Hypothalamus (tissue), 51 donors: ENCODE data around the gene KRT32.

Experiments used
- DNase-seq, 51 donors: peaks; one replicate each; lab custom pipeline; 2025; lab: John Stamatoyannopoulos, UW

KRT32 gene

DNA sequence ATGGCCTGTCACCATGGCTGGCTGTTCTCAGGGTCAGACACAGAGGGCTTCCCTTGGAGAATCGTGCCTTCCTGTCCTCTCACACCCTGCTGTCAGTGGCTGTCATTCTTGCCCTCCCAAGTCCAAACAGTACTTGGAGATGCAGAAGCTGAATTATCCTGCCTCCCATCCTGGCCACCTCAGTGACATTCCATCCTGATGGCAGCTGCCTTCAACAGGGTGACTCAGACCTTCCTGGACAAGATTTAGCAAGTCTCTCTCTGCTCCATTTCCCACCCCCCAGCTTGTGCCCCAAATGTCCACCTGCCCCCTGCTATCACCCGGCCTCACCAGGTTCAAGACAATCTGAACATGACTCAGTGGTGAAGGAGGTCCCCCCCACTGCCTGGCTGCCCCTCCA is 27.3 kb upstream of the KRT32 start:
- no peak for DNase-seq

GRCh38 chr17:41492771-41493170 is 25.6 kb upstream of the KRT32 start:
- DNase-seq = no peak

GRCh38 chr17:41492351-41492750 is 25.2 kb upstream of the KRT32 start:
- DNase-seq = peak in 1 of 51 donors; percentile 8

DNA sequence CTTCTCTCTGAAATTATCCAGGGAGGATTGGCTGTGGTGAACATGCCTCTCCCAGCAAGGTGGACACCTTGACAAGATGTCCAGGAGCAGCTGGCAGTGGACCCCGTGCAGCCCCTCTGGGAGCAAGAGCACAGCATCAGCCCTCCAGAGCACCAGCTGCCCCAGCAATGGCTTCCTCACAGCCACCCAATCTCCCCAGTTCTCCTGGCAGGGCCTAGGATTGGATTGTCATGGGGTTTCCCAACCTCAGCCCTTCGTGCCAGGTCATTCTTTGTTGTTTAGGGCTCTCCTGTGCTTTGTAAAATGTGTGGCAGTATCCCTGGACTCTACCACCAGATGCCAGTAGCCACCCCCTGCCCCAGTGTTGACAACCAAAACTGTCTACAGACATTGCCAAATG is 24.3 kb upstream of the KRT32 start:
- no peak for DNase-seq

DNA sequence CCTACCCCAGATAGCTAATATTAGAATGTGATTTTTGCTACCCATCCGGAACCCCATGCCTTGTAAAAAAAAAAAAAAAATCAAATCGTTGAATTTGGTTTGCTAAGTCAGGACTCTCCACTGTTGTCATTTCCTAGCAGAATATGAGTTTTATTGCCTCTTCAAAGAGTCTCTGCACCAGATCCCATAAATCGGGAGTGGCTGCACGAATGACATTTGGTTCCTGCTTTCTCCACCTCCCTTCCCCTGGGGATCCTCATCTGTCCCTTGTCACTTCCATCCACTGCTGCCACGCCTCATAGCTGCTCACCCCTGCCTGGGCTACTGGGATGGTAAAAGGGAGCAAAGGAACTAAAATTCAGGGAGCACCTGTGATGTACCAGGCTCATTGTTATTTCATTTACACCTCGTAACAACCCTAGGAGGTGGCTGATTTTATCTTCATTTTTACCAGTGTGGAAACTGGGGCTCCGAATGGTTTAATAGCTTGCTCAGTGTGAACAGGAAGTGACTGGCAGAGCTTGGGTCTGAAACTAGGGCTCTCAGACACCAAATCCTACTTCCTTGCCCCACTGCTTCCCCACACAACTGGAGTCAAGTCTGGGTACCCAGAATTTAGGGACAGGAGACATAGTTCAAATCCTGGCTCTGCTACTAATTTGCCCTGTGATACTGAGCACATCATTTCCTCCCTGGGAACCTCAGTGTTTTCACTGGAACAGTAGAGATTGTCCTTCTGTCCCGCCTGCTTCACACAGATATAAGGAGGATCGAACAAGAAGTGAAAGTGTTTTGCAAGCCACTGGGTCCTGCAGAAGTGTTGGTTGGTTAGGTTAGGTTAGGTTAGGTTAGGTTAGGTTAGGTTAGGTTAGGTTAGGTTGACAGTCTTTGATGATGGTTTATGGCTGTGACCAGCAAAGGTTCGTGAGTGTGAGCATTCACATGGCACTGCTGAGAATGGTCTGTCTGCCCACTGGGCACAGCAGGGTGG is 23.1 kb upstream of the KRT32 start:
- DNase-seq = no peak

DNA sequence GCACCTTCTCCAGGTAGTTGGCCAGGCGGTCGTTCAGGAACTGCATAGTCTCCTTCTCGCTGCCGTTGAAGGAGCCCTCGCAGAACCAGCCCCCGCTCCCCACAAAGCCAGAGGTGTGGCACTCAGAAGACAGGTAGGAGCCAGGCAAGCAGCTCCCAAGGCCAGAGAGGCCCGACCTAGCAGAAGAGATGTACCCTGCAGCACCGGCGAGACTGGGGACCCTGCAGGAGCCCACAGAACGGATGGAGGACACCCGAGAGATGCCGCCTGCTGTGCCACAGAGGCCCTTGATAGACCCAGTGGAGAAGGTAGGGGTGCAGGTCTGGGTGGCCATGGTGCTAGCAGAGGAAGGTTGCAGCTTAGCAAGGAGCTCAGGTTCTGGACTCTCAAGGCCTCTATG is 22.3 kb upstream of the KRT32 start, which contains the start of gene KRT36:
TSS of gene KRT36 (minus strand) at position 380 of the 400 bp plus-strand sequence. CDS start at position 334, 46 bp downstream.
- DNase-seq = no peak

DNA sequence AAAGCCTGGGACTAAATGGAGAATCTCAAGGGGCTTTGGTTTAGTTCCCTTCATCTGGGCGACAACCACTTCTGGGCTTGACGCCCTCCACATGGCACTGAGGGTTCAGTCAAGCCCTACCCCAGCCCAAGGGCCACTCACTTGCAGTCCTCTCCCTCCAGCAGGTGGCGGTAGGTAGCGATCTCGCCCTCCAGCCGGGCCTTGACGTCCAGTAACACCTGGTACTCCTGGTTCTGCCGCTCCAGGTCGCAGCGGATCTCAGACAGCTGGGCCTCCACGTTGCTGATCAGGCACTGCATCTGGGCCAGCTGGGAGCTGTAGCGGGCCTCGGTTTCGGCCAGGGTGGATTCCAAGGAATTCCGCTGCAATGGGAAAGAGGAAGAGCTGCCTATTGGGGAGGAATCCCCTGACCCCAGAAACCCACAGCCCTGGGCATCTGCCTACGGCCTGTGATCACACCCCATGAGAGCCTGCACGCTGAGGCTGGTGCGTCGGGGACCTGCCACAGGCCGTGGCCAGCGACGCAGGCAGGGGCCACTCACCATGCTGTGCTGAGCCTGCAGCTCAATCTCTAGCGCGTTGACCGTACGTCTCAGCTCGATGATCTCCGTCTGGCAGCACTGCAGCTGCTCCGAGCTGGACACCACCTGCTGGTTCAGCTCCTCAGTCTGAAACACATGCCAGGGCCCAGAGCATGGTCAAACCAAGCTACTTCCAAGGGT is 19.8 kb upstream of the KRT32 start:
- DNase-seq = no peak

DNA sequence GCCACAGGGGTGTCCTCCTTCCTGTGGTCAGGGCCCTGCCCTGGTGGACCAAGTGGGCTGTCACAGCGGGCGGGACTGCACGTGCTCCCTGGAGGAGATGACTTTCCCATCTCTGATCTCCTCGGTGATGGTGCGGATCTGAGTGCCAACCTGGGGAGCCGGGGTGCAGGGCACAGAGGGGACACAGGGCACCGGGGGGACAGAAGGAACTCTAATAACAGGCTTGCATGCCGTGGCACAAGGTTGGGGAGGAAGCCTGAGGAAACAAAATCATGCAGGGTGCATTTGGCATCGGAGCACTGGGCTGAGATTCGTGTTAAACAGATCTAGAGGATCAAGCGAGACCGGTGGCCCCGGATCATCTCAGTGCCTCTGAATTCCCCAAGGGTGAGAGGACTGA is 19.1 kb upstream of the KRT32 start:
- no peak for DNase-seq

DNA sequence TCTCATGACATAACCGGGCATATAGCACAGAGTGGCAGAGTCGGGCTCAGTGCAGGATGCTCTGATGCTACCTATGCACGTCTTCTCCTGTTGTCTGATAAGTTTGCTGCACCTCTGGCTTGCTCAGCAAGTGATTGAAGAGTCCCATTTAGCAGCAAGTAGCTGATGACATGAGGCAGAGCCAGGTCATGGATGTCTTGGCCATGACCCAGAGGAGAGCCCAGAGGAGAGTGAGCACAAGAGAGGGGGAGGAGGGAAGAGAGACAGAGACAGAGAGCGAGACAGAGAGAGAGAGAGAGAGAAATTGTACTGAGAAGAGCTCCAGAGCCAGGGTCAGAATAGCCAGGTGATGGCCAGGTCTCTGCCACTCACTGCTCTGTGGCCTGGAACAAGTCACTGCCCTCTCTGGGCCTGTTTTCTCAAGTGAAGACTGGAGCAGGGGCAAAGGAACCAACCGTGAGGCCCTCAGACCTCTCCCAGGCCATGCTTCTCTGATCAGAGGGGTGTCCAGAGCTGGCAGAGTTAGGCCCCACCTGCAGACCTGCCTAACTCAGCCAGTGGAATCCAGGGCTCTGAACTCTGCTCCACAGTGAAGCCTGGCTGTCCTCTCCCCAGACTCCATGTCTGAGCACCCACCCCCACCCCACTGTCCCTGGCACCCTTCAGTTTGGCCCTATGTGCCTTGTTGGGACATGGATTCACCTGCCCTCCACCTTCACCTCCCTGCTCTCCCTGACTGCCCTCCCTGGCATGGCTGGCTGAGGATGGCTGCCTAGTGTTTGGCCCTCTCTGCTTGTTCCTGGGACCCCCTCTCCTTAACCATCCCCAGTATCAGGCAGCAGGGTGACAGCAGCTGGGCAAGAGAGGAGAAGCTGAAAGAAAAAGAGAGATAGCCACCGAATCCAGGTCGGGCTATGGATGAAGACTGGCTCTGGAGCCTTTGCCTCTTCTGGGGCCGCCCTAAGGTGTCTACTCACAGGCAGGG is 18.0 kb upstream of the KRT32 start:
- DNase-seq = no peak

GRCh38 chr17:41483991-41484826 is 17.0 kb upstream of the KRT32 start:
- no peak for DNase-seq

- no peak for DNase-seq
Measured at GRCh38 chr17:41483531-41483930, 16.3 kb upstream of the KRT32 start.

DNA sequence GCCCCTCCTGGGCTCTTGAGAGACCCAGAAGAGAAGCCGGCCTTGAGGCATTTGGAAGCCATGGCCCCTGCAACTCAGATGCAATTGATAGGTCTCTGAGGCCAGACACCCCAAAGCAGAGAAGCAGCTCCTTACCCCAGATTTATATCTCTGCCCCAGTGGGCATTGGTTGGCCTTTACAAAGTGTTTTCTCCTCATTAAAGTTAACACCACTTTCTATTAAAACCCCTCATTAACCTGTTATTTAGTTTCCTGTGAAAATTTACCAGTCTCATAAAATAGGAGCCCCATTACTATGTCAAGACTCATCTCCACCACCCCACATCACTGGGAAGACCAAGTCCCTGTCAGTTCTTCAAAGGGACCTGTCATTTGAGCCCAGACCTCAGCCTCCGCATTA is 13.8 kb upstream of the KRT32 start, which contains the start of gene KRT35:
TSS of gene KRT35 (minus strand) at position 116 of the 400 bp plus-strand sequence. CDS start at position 62, 54 bp downstream.
- DNase-seq = no peak

- no peak for DNase-seq
Measured at GRCh38 chr17:41480581-41480980, 13.4 kb upstream of the KRT32 start.

DNA sequence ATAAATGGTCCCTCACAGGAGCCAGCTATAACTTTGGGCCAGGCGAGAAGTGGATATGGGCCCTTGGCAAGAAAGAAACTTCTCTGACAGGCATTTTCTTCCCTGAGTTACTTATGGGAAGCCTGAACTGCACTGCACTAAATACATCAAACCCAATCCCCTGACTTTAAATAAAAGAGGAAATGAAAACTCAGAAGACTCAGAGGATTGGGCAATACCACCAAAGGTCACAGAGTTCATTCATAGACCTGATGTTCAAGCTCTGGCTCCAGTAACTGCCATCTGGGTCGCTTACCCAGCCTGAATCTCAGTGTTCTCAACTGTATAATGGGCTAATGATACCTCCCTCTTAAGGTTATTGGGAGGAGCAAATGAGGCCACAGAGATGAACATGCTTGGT is 12.9 kb upstream of the KRT32 start:
- DNase-seq = no peak

- no peak for DNase-seq
Measured at GRCh38 chr17:41478237-41478636, 11.1 kb upstream of the KRT32 start.

GRCh38 chr17:41476866-41477815 is 10.0 kb upstream of the KRT32 start:
- DNase-seq = no peak

GRCh38 chr17:41475421-41475820 is 8.2 kb upstream of the KRT32 start:
- DNase-seq = no peak

DNA sequence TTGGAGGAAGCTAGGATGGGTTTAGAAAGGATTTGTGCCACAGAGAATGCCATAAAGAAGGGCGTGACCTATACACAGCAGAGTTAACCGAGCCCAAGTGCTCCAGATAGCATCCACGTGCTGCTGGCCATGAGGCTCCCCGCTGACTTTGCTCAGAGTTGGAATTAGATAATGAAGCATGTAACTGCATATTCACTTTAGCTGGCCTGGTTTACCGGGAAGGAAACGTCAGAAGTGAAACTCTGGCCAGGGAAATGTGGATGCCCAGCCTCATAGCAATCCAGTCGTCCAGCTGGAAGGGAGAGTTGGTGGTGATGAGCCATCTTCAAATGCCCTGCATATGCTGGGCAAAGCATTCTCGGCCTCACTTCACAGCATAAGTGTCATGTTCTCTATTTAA is 7.7 kb upstream of the KRT32 start:
- DNase-seq = no peak
